ENCODE measurements around the gene SIDT2. TPM values are rescaled to one million over a fixed set of nuclear protein-coding genes. Genes with fewer than 3 reads are reported as not detected.
"Not testable (repeated sequence)": the region's sequence is repeated elsewhere in the genome, so short reads cannot be mapped to it uniquely, and the experiment has no call there.

SIDT2 gene
- polyA plus RNA-seq (ENCODE audit: insufficient read length in 4 of 4), result 10 to 100 TPM; 41.5 to 42.1 (median 41.9) TPM

DNA sequence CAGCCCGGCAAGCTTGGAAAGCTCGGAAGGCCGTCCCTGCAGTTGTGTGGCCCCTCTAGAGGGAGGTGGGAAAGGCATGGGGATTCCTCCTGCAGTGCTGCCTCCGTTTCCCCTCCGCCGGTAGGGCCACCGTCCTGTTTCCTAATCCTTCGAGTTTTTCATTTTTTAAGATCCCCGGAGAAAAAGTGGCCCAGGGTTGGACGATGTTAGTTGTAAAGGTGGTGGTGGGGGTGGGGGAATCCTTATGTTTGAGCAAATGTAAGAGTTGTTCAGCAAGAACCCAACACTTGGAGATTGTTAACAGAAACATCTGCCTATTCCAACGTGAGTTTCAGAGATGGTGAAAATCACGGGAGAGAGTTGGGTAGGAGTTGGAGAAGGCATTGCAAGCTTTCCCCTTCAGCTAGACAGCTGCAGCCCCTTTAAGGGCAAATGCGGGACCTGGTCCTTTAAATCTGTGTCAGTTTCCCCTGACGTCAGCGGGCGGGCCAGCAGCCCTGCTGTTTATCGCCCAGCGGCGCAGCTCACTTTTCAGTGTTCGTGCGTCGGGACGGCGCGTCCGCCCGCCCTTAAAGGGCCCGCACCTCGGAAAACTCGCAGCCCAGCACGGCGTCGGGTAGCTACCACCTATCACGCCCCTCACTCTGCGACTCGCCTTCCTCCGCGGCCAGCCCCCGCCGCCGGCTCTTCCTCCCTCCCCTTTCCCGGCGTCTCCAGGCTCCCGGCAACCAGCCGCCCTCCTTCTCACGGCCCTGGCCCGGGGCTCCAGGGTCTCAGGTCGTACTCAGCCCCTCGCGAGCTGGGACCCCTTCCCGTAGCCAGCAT is at the start of gene SIDT2:
SIDT2 (plus strand) TSS at position 534 of the 825 bp plus-strand sequence. CDS start 521 bp downstream, outside the sequence.
- peak; percentile 89 to 93 (median 92) for DNase-seq (ENCODE audit: low read depth in 4 of 4, low spot score in 3 of 4)

DNA sequence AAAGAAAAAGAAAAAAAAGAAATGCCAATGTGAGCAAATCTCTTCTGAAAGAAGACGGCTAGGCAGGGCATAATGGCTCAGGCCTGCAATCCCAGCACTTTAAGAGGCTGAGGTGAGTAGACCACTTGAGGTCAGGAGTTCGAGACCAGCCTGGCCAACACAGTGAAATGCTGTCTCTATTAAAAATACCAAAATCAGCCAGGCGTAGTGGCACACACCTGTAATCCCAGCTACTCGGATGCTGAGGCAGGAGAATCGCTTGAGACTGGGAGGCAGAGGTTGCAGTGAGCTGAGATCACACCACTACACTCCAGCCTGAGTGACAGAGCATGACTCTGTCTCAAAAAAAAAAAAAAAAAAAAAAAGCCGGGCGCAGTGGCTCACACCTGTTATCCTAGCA is 48.1 kb upstream of the SIDT2 start:
- not testable (repeated sequence) for DNase-seq (ENCODE audit: low read depth in 4 of 4, low spot score in 3 of 4)

DNA sequence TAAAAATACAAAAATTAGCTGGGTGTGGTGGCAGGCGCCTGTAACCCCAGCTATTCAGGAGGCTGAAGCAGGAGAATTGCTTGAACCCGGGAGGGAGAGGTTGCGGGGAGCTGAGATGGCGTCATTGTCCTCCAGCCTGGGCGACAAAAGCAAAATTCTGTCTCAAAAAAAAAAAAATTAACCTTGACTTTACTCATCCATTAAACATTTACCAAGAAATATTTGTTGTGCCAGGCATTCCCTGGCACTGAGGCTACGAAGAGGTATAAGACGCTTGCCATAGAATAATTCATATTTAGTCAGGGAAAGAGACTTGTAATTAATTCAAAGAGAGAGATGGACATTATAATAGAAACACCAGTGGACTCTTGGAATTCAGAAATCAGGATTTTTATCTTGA is 47.7 kb upstream of the SIDT2 start:
- DNase-seq (ENCODE audit: low read depth in 4 of 4, low spot score in 3 of 4), result no peak

DNA sequence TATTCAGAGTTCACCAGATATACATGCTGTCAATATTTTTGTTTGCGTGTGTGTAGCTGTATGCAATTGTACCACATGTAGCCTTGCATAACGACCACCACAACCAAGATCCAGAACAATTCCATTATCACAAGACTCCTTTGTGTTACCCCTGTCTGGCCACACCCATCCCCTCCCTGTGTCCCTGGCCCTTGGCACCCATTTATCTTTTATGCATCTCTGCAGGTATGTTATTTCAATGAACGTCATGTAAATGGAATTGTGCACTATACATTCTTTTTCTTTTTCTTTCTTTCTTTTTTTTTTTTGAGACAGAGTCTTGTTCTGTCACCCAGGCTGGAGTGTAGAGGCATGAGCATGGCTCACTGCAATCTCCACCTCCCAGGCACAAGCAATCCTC is 44.1 kb upstream of the SIDT2 start:
- DNase-seq (ENCODE audit: low read depth in 4 of 4, low spot score in 3 of 4), result no peak

GRCh38 chr11:117134979-117135378 is 43.6 kb upstream of the SIDT2 start:
- DNase-seq (ENCODE audit: low read depth in 4 of 4, low spot score in 3 of 4), result not testable (repeated sequence)

GRCh38 chr11:117137223-117138086 is 41.1 kb upstream of the SIDT2 start:
- DNase-seq (ENCODE audit: low read depth in 4 of 4, low spot score in 3 of 4), result not testable (repeated sequence)

GRCh38 chr11:117143390-117143789 is 35.2 kb upstream of the SIDT2 start:
- peak in 2 of 4 donors; percentile 23 to 38 for DNase-seq (ENCODE audit: low read depth in 4 of 4, low spot score in 3 of 4)

GRCh38 chr11:117143871-117144476 is 34.6 kb upstream of the SIDT2 start, which contains the start of gene PAFAH1B2:
TSS of gene PAFAH1B2 (plus strand) at chr11:117144287. CDS start at chr11:117152448, 8,161 bp downstream.
- peak; percentile 88 to 97 (median 90) for DNase-seq (ENCODE audit: low read depth in 4 of 4, low spot score in 3 of 4)

DNA sequence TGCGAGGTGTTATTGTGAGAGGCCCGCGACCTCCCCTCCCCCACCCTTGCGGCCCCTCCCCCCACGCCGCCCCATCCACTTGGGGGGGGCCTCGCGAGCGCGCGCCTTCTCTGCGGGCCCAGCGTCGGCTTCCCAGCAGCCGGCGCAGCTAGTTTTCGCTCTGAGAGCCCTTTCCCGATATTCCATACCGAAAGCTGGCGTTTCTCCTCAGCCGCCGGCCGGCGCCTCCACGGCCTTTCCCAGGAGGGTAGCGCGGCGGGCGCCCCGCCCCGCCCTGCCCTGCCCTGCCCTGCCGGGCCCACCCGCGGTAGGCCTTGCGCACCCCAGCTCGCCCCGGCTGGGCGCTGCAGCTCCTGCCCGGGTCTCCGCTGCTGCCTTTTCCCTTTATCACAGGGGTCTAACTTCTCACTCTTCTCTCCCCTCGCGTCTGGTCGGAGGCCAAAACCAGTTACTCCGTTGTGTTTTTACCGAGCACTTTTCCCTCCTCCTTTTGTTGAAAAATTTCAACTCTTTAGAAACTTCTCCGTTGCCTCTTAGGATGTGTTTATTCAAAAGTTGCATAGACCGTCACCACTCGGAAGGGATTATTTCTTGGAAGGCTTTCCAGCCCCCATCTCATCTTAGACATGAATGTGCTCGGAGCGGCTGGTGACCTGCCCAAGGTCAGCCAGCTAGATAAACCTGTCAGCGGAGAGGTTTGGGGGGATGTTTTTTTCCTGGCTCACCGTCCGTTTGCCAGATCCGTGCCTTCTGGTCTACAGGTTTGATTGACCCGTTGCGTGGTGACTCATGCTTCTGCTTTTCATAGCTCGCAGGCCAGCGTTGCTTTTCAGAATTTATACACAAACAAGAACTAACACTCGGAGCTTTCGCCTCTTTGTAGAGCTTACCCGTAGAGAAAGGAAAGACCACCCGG is 33.8 kb upstream of the SIDT2 start:
- DNase-seq (ENCODE audit: low read depth in 4 of 4, low spot score in 3 of 4), result peak in 3 of 4 donors; percentile 16 to 27 (median 19)

GRCh38 chr11:117145393-117145761 is 33.2 kb upstream of the SIDT2 start:
- DNase-seq (ENCODE audit: low read depth in 4 of 4, low spot score in 3 of 4), result peak in 2 of 4 donors; percentile 12 to 38

- DNase-seq (ENCODE audit: low read depth in 4 of 4, low spot score in 3 of 4), result no peak
Measured at GRCh38 chr11:117146521-117146920, 32.0 kb upstream of the SIDT2 start.

GRCh38 chr11:117152066-117152465 is 26.5 kb upstream of the SIDT2 start:
- DNase-seq (ENCODE audit: low read depth in 4 of 4, low spot score in 3 of 4), result no peak

- no peak for DNase-seq (ENCODE audit: low read depth in 4 of 4, low spot score in 3 of 4)
Measured at GRCh38 chr11:117154468-117154867, 24.1 kb upstream of the SIDT2 start.

DNA sequence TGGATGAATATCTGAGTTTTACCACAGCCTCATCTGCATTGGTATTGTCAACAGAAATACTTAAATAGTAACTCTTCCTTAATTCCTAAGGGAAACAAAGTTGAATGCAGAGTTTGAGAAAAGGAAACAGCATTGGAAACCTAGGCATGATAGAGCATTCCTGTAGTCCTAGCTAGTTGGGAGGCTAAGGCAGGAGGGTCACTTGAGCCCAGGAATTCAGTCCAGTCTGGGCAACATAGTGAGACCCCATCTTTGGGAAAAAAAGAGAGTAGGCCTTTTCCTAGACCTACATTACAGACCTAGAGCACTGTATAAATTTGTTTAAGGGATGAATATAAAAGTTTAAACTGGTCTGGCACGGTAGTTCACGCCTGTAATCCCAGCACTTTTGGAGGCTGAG is 21.0 kb upstream of the SIDT2 start:
- no peak for DNase-seq (ENCODE audit: low read depth in 4 of 4, low spot score in 3 of 4)

DNA sequence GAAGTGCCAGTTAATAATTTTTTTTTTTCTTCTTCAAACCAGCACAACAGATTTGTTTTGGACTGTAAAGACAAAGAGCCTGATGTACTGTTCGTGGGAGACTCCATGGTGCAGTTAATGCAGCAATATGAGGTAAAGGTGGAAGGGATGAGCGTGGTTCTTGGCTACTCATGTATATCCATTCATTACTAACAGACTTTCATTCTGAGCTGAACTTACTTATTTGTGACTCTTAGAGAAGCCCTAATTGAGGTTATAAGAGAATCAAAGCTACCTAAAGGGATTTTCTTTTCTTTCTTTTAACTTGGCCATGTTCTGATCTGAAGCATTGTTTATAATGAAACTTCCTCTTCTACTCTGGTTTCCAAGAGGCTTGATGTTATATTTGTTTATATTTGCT is 18.7 kb upstream of the SIDT2 start:
- no peak for DNase-seq (ENCODE audit: low read depth in 4 of 4, low spot score in 3 of 4)

DNA sequence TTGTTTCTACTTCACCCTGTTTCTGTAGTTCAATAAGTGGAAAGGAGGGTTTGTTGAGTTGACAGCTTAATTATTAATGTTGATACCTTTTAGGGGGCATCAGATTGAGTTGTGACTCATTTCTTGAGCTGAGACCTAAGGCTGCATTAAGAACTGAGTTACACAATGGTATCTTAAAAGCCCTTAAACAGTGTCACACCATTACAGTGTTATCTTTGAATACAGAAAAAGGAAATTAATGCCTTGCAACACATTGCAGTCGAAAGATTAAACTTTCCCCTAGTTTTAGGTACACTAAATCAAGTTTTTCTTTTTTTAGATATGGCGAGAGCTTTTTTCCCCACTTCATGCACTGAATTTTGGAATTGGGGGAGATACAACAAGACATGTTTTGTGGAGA is 17.7 kb upstream of the SIDT2 start:
- DNase-seq (ENCODE audit: low read depth in 4 of 4, low spot score in 3 of 4), result no peak

GRCh38 chr11:117166491-117166890 is 12.1 kb upstream of the SIDT2 start:
- DNase-seq (ENCODE audit: low read depth in 4 of 4, low spot score in 3 of 4), result no peak

GRCh38 chr11:117169736-117170135 is 8.8 kb upstream of the SIDT2 start:
- no peak for DNase-seq (ENCODE audit: low read depth in 4 of 4, low spot score in 3 of 4)

GRCh38 chr11:117170210-117170609 is 8.3 kb upstream of the SIDT2 start:
- DNase-seq (ENCODE audit: low read depth in 4 of 4, low spot score in 3 of 4), result no peak

GRCh38 chr11:117171007-117171403 is 7.5 kb upstream of the SIDT2 start:
- DNase-seq (ENCODE audit: low read depth in 4 of 4, low spot score in 3 of 4), result no peak
